Adipose tissue (tissue), 3 donors: ENCODE results near the gene KANSL1. TPM values are rescaled to one million over a fixed set of nuclear protein-coding genes. Genes with fewer than 3 reads are reported as not detected.

Experiments used
- H3K27ac ChIP-seq: one replicate; pipeline ENCODE4 v1.5.1; 2013; ENCODE audit warnings: low read depth, low read length
- WGBS, 3 donors: extraction: QIAGEN DNeasy Blood & Tissue Kit; methylation state at CpG; one replicate each; pipeline ENCODE4 v1.1.7; 2013; 5-methylcytosine and 5-hydroxymethylcytosine counted together
- polyA plus RNA-seq, 3 donors: library from polyadenylated mRNA; stranded (reverse); fragments of 200-250 nt; gene quantifications; one replicate each; pipeline ENCODE4 v1.2.3, GENCODE V29; 2013
- donor health status: healthy with polysubstance abuse.
- donor health status: Bipolar disorder and iron deficiency.
- donor health status: healthy.

KANSL1 gene
- polyA plus RNA-seq, 3 donors: 11.4 to 15.2 (median 14.3) TPM

DNA sequence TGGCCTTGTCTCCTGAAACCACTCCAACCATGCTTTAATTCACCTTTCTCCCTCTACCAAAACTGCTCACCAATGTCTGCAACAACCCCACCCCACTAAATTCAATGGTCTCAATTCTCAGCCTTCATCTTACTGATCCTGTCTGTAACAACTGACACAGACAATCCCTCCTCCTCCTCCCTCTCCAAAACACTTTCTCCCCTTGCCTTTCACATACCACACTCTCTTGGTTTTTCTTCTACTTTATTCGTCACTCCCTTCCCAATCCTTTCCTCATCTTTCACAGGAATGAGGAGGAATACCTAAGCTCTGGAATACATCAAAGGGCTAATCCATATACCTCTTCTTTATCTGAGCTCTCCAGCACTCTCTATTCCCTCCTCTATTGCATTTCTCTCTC is 128.8 kb downstream of the KANSL1 start:
- H3K27ac ChIP-seq: no peak overlapping the region

DNA sequence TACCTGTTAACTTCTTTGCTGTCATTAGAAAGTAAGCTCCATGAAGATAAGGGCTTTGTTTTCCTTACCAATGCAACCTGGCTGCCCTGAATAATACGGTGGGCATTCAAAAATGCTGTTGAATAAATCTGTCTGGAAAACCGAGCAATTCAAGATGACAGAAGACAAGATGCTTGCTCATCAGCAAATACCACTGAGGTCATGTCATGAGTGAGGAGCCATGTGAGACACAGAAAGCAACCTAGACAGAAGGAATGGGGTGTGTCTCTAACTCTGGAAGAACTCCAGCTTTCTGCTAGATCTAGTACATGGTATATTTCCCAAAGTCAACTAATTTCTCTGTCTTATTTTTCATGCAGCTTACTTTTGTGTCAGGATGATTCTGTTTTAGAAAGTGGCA is 130.0 kb downstream of the KANSL1 start:
- no peak overlapping the region for H3K27ac ChIP-seq
- 34 to 70% (median 53%) methylated on average over 2 of the region's 2 CpGs for WGBS, 3 donors

More for the DNA sequence above, 128.8 kb downstream of the KANSL1 start:
- 88 to 96% (median 92%) methylated on average over 1 of the region's 1 CpG for WGBS, 3 donors

DNA sequence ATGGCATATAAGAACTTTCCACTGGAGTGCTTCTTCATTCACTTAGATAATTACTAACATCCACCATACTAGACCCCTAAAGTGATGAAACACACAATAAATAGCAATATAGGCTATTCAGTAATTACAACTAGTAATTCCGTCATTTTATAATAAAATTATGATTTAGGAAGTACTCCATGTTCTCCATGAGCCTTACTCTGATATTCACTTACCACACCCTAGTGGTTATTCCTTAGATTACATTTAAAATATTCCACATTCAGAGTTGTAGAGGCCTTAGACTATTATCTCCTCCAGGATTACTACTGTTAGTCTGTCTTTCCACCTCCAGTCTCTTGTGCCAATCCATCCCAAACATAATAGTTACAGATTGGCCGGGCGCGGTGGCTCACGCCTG is 131.8 kb downstream of the KANSL1 start:
- WGBS, 3 donors: 93 to 97% (median 95%) methylated on average over 5 of the region's 5 CpGs
- H3K27ac ChIP-seq: no peak overlapping the region

DNA sequence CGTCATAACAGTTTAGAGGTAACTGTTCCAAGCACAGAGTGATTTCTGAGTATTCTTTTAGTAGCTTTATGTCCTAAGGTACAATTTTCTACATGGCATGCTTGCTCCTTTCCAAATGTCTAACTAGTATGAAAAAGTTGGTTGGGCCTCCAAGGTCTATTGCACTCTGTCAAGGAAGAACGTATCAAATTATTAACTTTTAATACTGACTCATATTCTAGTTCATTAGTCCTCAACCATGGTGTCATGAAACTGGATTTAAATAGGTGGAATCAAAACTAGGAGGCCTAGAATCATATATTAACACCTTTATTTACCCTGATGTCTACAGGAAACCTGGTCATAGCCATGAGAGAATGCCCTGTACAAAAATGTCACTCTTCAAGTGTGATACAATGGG is 132.8 kb downstream of the KANSL1 start:
- no peak overlapping the region for H3K27ac ChIP-seq
- WGBS, 3 donors: 59 to 84% (median 82%) methylated on average over 2 of the region's 2 CpGs

DNA sequence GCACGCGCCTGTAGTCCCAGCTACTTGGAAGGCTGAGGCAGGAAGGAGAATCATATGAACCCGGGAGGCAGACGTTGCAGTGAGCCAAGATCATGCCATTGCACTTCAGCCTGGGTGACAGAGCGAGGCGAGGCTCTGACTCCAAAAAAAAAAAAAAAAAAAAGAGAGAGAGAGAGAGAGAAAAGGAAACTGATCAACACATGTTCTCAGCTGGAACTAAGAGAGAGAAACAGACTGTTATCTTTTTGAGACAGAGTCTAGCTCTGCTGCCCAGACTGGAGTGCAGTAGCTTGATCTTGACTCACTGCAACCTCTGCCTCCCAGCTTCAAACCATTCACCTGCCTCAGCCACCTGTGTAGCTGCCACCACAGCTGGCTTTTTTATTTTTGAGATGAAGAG is 133.7 kb downstream of the KANSL1 start:
- H3K27ac ChIP-seq: no peak overlapping the region
- 54 to 88% (median 80%) methylated on average over 6 of the region's 6 CpGs for WGBS, 3 donors

DNA sequence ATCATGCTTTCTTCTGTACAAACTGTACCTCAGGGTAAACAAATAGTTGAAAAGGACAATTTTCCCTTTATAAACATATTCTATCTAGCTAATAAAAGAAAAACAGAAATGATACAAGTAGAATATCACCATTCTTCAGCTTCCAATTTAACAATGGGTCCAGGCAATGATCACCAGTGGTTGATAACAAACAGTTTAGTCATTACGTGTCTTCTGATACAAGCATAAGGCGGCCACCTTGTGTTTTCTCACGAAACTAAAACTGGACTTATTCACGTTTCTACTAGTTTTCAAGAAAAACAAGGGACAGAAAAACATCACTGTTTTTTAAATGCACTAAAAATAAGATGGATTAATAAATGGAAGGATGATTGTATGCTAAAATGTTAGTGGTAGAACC is 135.9 kb downstream of the KANSL1 start:
- H3K27ac ChIP-seq: no peak overlapping the region
- WGBS, 3 donors: 45 to 96% (median 94%) methylated on average over 4 of the region's 4 CpGs

DNA sequence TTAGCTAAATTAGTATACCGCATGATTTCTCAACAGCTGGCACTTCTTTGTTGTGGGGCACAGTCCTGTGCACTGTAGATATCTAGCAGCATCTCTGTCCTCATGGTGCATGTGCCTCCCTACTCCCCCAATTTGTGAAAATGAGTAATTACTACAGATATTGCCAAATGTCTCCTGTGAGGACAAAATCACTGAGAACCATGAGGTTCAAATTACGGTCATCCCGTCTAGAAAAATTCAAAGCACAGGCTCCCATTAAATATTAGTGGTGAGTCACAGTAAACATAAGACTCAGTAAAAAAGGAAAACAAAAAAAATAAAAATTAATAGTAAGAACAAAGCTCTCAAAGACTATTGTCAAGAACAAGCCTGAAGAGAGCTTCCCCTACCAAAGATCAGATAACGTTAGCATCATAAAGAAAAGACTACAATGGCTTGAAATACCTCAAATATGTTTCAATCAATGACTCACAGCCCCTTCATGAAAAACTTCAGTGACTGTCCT is 136.4 kb downstream of the KANSL1 start:
- 43 to 55% (median 45%) methylated on average over 4 of the region's 4 CpGs for WGBS, 3 donors
- H3K27ac ChIP-seq: no peak overlapping the region

DNA sequence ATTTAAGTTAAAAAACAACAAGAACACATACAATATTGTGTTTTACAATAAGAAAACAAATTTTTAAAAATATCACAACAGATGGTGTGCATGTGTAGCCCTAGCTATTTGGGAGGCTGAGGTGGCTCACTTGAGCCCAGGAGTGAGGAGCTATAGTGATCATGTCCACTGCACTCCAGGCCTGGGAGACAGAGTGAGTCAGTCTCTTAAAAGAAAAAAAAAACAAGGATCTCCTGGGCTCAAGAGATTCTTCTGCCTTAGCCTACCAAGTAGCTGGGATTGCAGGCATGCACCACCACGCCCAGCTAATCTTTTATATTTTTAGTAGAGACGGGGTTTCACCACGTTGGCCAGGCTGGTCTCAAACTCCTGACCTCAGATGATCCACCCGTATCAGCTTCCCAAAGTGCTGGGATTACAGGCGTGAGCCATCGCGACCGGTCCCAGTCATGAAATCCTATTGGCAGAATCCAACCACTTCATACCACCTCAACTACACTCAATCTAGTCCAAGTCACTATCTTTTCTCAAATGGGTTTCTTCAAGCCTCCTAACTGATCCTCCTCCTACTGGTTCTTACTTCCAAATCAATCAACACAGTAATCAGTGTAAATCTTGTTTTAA is 139.2 kb downstream of the KANSL1 start:
- WGBS, 3 donors: 93 to 96% (median 95%) methylated on average over 8 of the region's 8 CpGs
- no peak overlapping the region for H3K27ac ChIP-seq

DNA sequence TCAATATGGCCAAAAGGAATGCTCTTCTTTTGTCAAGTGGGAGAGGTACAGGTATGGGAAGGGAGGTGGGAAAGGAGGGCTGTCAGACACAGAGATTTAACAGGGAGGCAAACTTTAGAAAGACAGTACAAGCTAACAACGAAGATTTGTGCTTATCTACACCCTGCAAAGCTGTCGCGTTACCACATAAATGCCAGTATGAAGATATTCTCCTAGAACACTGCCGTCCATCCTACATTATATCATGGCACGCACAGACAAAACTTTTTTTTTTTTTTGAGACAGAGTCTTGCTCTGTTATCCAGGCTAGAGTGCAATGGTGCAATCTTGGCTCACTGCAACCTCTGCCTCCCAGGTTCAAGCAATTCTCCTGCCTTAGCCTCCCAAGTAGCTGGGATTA is 143.6 kb downstream of the KANSL1 start:
- WGBS, 3 donors: 93 to 96% (median 93%) methylated on average over 5 of the region's 5 CpGs

DNA sequence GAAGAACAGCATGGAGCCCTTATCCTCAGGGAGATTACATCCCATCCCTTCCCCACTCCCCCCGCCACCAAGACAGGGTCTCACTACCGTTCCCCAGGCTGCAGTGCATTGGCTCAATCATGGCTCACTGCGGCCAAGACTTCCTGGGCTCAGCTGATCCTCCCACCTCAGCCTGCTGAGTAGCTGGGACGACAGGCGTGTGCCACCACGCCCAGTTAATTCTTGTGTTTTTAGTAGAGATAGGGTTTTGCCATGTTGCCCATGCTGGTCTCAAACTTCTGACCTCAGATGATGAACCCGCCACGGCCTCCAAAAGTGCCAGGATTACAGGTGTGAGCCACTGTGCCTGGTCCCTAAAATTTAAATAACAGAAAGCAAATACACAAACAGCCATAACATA is 145.4 kb downstream of the KANSL1 start:
- H3K27ac ChIP-seq: no peak overlapping the region
- WGBS, 3 donors: 86 to 93% (median 90%) methylated on average over 8 of the region's 8 CpGs

More for the DNA sequence above, 143.6 kb downstream of the KANSL1 start:
- no peak overlapping the region for H3K27ac ChIP-seq

DNA sequence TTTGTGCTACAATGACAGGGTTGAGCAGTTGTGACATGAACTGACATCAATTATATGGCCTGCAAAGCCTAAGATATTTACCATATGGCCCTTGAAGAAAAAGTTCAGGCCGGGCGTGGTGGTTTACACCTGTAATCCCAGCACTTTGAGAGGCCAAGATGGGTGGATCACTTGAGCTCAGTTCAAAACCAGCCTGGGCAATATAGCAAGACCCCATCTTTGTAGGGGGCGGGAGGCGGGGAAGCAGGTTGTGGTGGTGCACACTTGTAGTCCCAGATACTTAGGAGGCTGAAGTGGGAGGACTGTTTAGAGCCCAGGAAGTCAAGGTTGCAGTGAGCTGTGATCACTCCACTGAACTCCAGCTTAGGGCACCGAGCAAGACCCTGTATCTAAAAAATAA is 145.8 kb downstream of the KANSL1 start:
- H3K27ac ChIP-seq: no peak overlapping the region
- 96 to 99% (median 96%) methylated on average over 5 of the region's 5 CpGs for WGBS, 3 donors

DNA sequence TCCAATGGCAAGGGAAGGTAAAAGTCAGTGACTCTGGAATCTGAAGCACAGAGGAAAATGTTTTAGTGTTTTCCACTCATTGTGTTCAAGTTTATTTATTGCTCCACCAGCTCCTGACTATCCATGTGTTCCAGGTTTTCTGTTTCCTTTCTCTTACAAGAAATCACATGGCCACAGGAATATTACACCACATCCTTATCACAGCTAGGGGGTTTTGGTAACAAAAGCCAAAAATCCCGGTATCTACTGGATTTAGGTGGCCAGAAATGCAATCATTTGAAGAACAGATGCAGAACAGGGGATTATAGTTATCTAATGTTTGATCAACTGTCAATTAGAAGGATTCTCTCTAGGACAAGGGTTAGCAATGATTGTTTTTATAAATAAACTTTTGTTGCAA is 146.3 kb downstream of the KANSL1 start:
- 26 to 28% (median 27%) methylated on average over 1 of the region's 1 CpG for WGBS, 3 donors
- H3K27ac ChIP-seq: no peak overlapping the region

DNA sequence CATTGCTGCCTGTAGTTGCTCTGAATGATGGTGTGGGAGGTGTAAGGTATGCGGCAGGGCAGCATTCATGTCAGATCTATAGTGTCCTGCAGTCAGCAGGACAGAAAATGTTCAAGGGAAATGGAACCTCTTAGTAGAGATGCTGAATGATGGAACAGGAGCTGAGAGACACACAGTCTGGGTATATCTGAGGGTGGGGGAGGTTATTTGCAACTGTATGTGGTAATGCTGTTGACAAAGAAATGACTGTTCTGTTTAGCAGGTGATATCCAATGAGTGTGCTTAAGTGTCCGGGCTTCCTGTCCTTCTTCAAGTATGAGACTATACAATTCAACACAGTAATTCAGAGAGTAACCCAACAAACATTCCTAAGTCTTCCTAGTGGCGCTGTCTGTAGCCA is 147.6 kb downstream of the KANSL1 start:
- H3K27ac ChIP-seq: no peak overlapping the region
- WGBS, 3 donors: 77 to 86% (median 83%) methylated on average over 3 of the region's 3 CpGs

DNA sequence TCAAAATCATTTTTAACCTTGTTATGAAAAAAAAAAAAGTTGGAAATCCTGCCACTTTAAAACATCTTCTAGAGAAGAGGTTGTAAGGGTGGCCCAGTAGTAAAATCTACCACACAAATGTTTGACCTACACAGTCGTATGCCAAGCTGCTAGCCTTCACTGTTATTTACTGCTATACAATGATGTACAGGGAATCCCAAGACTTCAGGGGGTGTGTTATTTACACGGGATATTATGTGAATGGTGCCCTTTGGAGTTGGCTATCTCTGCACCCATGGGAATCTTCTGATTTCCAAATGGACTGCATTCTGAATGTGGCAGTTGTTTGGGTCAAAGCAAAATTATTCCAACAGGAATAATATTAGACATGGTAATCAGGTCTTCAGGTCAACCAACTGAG is 148.2 kb downstream of the KANSL1 start:
- H3K27ac ChIP-seq: no peak overlapping the region
- WGBS, 3 donors: 35 to 80% (median 56%) methylated on average over 2 of the region's 2 CpGs

DNA sequence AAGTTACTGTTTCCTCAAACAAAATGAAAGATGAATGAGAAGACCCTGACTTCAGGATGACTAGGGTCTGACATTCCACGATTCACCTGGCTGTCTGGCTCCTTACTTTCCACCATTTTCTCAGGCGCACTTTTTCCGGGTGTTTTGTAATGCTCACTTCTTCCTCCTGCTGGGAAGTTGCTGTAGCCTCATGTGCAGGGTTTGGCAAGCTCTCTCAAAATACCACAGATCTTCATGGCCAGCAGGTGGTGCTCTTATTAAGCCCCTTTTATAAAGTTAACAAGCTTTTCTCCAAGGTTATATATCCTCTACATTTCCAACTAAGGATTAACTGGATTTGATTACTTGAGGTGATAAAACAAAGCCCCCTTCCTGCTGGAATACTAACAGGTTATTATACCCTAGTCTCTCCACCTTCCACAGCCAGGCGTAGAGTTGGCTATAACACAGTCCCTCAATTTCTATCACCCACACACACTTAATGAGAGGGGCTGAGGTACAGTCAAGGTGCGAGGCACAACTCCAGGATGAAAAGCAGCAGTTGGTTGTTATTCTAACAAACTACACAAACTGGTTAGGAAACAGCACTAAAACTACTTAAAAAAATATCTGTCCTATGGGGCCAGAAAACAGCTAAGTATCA is 148.8 kb downstream of the KANSL1 start:
- 37 to 39% (median 37%) methylated on average over 5 of the region's 5 CpGs for WGBS, 3 donors
- no peak overlapping the region for H3K27ac ChIP-seq

DNA sequence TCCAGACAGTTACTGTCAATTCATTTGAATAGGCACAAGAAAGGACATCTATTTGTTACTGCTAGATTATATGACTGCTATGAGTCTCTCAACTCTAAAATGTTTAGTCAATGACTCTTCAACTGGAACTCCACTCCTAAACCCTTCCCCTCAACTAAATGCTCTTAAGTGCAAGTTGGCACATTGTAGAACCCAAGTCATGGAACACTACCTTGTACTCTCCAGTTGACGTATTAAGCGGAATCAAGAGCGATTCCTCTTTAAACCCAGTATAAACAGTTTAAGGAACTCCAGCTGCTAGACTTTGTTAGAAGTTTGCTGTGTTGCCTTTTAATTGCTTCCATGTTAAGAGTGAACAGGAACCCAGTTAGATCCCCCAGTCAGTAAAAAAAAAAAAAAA is 149.6 kb downstream of the KANSL1 start:
- H3K27ac ChIP-seq: no peak overlapping the region
- 82 to 93% (median 91%) methylated on average over 3 of the region's 3 CpGs for WGBS, 3 donors

DNA sequence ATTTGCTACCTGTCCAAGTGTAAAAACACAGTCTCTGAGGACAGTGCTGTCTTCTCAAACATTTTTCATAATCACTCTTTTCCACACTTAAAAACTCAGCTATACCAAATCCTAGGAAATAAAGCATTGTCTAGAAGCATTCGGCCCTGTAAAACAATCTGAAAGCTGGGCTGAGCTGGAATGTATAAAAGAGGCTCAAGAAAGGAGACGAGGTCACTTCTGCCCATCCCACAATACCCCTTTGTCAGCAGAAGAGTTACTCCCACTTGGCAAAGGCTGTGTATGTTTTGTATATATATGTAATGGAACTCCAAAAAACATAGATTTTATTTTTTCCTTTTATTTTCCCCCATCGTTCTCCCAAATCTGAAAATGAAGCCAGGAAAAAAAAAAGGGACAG is 150.3 kb downstream of the KANSL1 start:
- H3K27ac ChIP-seq: no peak overlapping the region
- WGBS, 3 donors: 30 to 71% (median 66%) methylated on average over 3 of the region's 3 CpGs

DNA sequence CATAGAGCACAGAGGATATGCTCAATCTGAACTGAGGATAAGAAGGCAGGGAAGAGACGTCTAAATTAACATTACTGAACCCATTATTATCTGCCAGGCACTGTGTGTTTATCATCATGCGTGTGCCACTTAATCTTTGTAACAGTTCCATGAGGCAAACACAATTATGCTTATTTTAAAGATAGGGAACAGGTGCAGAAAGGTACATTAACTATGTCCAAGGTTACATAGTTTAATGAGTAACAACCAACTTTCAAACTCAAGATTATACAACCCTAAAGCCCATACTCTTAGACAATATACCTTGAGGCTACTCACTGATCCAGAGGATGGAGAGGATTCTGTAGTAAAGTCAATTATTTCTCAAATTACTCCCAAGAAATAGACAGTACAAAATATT is 151.0 kb downstream of the KANSL1 start:
- WGBS, 3 donors: 29 to 93% (median 85%) methylated on average over 2 of the region's 2 CpGs
- no peak overlapping the region for H3K27ac ChIP-seq

DNA sequence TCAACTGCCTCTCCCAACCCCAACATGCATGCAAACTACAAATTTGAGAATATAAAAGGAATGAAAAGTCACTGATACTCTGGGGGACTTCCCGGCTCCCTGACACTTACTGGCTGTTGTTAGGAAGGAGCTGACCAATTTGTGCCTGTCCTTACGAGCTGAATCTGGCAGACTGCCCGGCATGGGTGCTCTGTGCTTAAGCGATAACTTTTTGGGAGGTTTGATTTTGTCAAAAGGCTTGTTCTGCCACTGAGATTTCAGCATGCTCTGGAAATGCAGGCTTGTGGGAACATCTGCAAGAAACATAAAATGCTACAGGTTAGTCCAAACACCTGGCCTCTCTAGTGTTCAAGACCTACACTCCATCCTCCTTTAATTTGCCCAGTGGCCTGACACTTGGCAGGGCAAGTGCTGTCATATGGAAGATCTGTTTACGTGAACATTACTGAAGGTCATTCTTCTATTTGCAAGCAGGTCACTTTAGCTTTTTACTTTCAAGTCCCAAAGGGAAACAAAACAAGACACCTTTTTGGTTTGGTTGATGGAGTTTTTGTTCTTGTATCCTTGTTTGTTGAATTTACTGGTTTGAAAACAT is 153.5 kb downstream of the KANSL1 start:
- WGBS, 3 donors: 32 to 75% (median 72%) methylated on average over 5 of the region's 5 CpGs
- H3K27ac ChIP-seq: no peak overlapping the region

DNA sequence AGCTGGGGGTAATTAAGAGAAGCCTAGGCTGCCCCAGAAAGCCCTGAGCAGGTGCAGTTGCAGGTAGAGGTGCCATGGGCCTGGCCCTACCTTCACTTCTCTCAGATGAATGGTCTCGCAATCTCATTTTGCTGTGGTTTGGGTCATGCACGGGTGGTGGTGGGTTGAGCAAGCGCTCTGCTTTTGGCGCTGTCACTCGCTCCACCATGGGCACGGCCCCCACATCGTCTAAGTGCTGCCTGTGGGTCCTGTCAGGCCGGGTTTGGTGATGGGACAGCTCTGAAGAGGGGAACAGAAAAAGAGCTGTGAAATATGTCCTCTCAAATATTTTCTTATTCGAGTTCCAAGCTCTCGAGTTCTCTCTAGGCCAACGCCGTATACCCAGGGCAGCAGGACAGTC is 154.3 kb downstream of the KANSL1 start:
- H3K27ac ChIP-seq: no peak overlapping the region
- 86 to 96% (median 87%) methylated on average over 12 of the region's 12 CpGs for WGBS, 3 donors
